IgD-negative memory B cell (primary cell): Measurements from ENCODE around the gene TIAM2. TPM values are rescaled to one million over a fixed set of nuclear protein-coding genes. Genes with fewer than 3 reads are reported as not detected.

Experiments used
- H3K27ac Mint-ChIP-seq, 3 donors: one replicate each; pipeline ENCODE4 v1.8.0; 2020 to 2022; ENCODE audit warnings: mild to moderate bottlenecking in 3 of 3, mixed read lengths in 3 of 3, moderate library complexity in 1 of 3
- H3K27me3 Mint-ChIP-seq: one replicate; pipeline ENCODE4 v1.8.0; 2021; ENCODE audit warnings: mixed read lengths
- H3K36me3 Mint-ChIP-seq: one replicate; pipeline ENCODE4 v1.8.0; 2020; ENCODE audit warnings: mild to moderate bottlenecking, mixed read lengths
- H3K4me1 Mint-ChIP-seq, 3 donors: one replicate each; pipeline ENCODE4 v1.8.0; 2020 to 2022; ENCODE audit warnings: mixed read lengths in 3 of 3, mild to moderate bottlenecking in 1 of 3
- H3K4me3 Mint-ChIP-seq, 4 donors: one replicate each; pipeline ENCODE4 v1.8.0; 2020 to 2022; ENCODE audit warnings: mild to moderate bottlenecking in 4 of 4, mixed read lengths in 4 of 4, moderate library complexity in 3 of 4
- H3K9me3 Mint-ChIP-seq, 3 donors: one replicate each; pipeline ENCODE4 v1.8.0; 2020 to 2021; ENCODE audit warnings: mixed read lengths in 3 of 3, mild to moderate bottlenecking in 1 of 3
- polyA plus RNA-seq: library from polyadenylated mRNA; unstranded; fragments of 300-500 nt; fragmentation: Illumina TruSeq; gene quantifications from one replicate; pipeline ENCODE4 v1.2.3, GENCODE V29; 2021

TIAM2 gene
- polyA plus RNA-seq, 1 donor from 2014 or later = 5.8 TPM

DNA sequence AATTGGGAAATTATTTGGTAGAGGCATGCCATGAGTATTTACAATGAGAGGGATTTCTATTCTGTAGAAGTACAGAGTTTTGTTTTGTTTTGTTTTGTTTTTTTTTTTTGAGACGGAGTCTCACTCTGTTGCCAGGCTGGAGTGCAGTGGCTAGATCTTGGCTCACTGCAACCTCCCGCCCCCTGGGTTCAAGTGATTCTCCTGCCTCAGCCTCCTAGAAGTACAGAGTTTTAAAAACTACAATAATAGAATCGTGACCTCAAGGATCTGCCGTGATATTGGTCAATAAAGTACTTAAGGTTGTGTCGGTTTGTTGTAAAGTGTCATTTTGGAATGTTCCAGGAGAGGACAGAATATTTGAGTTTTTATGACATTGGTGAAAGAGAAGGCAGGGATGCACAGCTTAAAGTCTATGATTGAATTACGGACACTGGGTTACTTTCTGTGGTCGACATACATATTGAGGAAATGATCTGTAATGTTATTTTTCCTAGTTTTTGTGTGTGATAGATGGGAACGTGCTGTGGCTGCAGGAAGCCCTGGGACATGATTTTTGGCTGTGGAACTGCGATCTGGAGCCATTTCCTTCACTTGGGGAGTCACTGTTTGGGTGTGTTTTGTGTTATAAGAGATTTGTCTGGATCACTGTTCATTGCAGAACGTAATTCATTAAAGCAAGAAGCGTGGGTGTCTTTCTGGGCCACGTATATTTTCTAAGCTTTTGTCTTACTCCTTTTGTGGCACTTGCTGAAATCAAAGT, 59.6 kb downstream of the TIAM2 start:
- H3K36me3 Mint-ChIP-seq = peaks cover 2% of the 10 kb centered on the region
- H3K4me3 Mint-ChIP-seq = no peak overlapping the region
- no peak overlapping the region for H3K27ac Mint-ChIP-seq
- H3K27me3 Mint-ChIP-seq = peaks cover 1% of the 10 kb centered on the region
- no peaks in the 10 kb centered on the region for H3K4me1 Mint-ChIP-seq
- no peaks in the 10 kb centered on the region for H3K9me3 Mint-ChIP-seq

GRCh38 chr6:155055729-155056128, 60.6 kb downstream of the TIAM2 start:
- Mint-ChIP-seq H3K4me3 (no peak overlapping the region), H3K27ac (peak overlapping the region in 1 of 3 donors; percentile 64), H3K4me1 (no peaks in the 10 kb centered on the region), H3K36me3 (peaks cover 2% of the 10 kb centered on the region), H3K27me3 (peaks cover 1% of the 10 kb centered on the region), H3K9me3 (no peaks in the 10 kb centered on the region)

DNA sequence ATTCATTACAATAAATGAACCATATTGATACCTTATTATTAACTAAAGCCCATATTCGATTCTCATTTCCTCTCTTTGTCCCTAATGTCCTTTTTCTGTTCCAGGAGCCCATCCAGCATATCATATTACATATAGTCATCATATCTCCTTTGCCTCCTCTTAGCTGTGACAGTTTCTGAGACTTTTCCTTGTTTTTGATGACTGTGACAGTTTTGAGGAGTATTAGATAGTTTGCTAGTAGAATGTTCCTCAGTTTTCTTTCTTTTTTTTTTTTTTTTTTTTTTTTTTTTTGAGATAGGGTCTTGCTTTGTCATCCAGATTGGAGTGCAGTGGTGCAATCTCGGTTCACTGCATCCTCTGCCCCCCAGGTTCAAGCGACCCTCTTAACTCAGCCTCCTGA, 61.6 kb downstream of the TIAM2 start:
- Mint-ChIP-seq H3K4me1 (no peaks in the 10 kb centered on the region), H3K9me3 (no peaks in the 10 kb centered on the region), H3K4me3 (no peak overlapping the region), H3K27ac (no peak overlapping the region), H3K36me3 (peaks cover 2% of the 10 kb centered on the region), H3K27me3 (peaks cover 1% of the 10 kb centered on the region)

DNA sequence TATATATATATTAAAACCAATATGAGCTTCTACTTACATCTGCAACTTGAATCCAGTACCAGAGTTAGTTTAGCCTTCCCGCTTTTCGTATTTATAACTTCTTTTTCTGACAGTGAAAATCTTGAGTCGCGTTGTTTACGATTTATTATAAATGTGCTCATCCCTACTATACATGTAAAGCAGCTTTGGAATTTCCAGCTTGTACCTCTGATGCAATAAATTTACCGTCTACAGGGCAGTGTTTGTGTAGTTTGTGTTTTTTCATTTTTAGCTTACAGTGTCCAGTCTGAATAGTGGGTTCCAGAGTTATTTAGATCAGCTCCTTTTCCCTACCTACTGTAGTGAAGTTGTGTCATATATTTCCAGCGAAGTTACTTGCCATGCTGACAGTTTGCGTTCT, 66.3 kb downstream of the TIAM2 start:
- H3K27me3 Mint-ChIP-seq = no peaks in the 10 kb centered on the region
- H3K4me3 Mint-ChIP-seq = no peak overlapping the region
- H3K9me3 Mint-ChIP-seq = no peaks in the 10 kb centered on the region
- H3K27ac Mint-ChIP-seq = no peak overlapping the region
- H3K36me3 Mint-ChIP-seq = no peaks in the 10 kb centered on the region
- peaks cover 0 to 5% (median 0%) of the 10 kb centered on the region in 3 donors for H3K4me1 Mint-ChIP-seq

- peaks cover 0 to 5% (median 0%) of the 10 kb centered on the region in 3 donors for H3K4me1 Mint-ChIP-seq
- no peaks in the 10 kb centered on the region for H3K36me3 Mint-ChIP-seq
- no peak overlapping the region for H3K27ac Mint-ChIP-seq
- H3K9me3 Mint-ChIP-seq = no peaks in the 10 kb centered on the region
- no peak overlapping the region for H3K4me3 Mint-ChIP-seq
- no peaks in the 10 kb centered on the region for H3K27me3 Mint-ChIP-seq
Observed at GRCh38 chr6:155062866-155063341, 67.8 kb downstream of the TIAM2 start.

- H3K4me1 Mint-ChIP-seq = peaks cover 0 to 7% (median 4%) of the 10 kb centered on the region in 3 donors
- H3K36me3 Mint-ChIP-seq = no peaks in the 10 kb centered on the region
- peak overlapping the region in 1 of 4 donors; percentile 37 for H3K4me3 Mint-ChIP-seq
- peaks cover 2% of the 10 kb centered on the region for H3K27me3 Mint-ChIP-seq
- no peaks in the 10 kb centered on the region for H3K9me3 Mint-ChIP-seq
- H3K27ac Mint-ChIP-seq = no peak overlapping the region
Observed at GRCh38 chr6:155064303-155064702, 69.2 kb downstream of the TIAM2 start.

- Mint-ChIP-seq H3K27me3 (peaks cover 5% of the 10 kb centered on the region), H3K36me3 (no peaks in the 10 kb centered on the region), H3K4me1 (peaks cover 0 to 7% (median 4%) of the 10 kb centered on the region in 3 donors), H3K4me3 (no peak overlapping the region), H3K9me3 (no peaks in the 10 kb centered on the region), H3K27ac (no peak overlapping the region)
Observed at GRCh38 chr6:155066361-155066760, 71.2 kb downstream of the TIAM2 start.

DNA sequence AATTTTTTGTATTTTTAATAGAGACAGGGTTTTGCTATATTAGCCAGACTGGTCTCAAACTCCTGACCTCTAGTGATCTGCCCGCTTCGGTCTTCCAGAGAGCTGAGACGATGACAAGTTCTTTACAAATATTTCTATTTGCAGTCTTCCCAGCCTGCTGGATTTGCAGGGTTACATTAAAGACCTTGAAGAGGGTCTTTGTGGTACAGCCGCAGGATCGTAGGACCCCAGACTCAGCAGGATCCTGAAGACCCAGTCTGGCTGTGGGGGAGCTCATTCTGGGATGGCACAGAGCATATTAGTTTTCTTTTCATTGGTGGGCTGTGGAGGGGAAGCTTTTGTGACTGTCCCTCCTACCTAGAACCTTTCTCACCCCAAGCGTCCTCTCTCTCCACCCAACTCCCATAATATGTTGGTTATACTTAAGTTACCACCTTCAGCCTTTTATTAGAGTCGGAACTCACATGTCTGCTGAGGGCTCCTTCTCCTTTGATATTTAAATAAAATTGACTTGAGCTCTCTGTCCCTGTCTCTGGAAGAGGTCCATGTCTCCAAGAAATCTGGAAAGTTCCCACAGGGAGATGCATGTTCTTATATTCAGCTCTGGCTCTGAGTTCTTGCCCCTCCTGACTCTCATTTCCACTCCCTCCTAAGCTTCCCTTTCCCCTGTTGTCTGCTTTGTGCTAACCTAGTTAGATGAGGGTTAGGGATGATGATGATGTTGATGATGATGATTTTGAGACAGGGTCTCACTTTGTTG, 72.0 kb downstream of the TIAM2 start:
- H3K4me1 Mint-ChIP-seq = peaks cover 0 to 7% (median 4%) of the 10 kb centered on the region in 3 donors
- peak overlapping the region in 1 of 3 donors; percentile 50 for H3K27ac Mint-ChIP-seq
- no peaks in the 10 kb centered on the region for H3K9me3 Mint-ChIP-seq

GRCh38 chr6:155067956-155068615, 73.0 kb downstream of the TIAM2 start:
- Mint-ChIP-seq H3K9me3 (no peaks in the 10 kb centered on the region), H3K27ac (no peak overlapping the region), H3K4me1 (peaks cover 0 to 7% (median 4%) of the 10 kb centered on the region in 3 donors), H3K36me3 (no peaks in the 10 kb centered on the region), H3K27me3 (peaks cover 5% of the 10 kb centered on the region), H3K4me3 (peak overlapping the region in 1 of 4 donors; percentile 11)

More for the DNA sequence above, 72.0 kb downstream of the TIAM2 start:
- H3K4me3 Mint-ChIP-seq = no peak overlapping the region
- H3K27me3 Mint-ChIP-seq = peaks cover 5% of the 10 kb centered on the region
- H3K36me3 Mint-ChIP-seq = no peaks in the 10 kb centered on the region

- Mint-ChIP-seq H3K27ac (no peak overlapping the region), H3K27me3 (peaks cover 5% of the 10 kb centered on the region), H3K36me3 (no peaks in the 10 kb centered on the region), H3K9me3 (no peaks in the 10 kb centered on the region), H3K4me3 (no peak overlapping the region), H3K4me1 (peaks cover 0 to 7% (median 4%) of the 10 kb centered on the region in 3 donors)
Observed at GRCh38 chr6:155069543-155069942, 74.4 kb downstream of the TIAM2 start.

DNA sequence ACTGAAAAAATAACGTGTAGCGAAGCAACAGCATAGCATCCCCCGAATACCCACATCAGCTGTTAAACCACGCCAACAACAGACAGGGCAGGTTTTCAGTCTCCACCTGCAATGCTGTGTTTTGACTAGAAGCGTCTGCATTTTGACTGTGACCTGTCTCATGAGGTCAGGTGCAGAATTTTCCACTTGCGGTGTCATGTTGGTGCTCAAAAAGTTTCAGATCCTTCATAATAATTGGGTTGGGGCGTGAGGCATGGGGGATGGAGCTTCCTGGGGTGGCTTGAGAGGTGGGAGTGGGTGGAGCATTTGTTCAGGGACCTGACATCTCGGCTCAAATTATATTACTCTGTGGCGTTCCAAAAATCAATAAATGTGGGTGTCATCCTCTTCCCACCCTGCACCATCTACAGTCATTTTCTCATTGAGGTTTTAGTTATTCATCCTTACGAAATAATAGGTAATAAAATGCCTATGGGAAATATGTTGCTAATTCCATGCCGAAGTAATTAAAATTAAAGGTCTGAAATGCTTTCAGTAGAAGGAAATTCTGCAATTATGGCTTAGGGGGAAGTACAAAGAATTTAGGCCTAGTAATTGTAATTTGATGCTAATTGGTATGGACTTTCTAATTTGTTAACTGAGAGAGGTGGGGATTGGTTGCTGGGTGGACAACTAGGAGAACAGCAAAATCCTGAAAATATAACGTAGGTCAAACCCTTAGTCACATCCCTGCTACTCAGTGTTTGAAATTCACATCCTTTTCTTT, 81.0 kb downstream of the TIAM2 start:
- no peak overlapping the region for H3K4me3 Mint-ChIP-seq
- peaks cover 11 to 12% (median 11%) of the 10 kb centered on the region in 3 donors for H3K4me1 Mint-ChIP-seq

GRCh38 chr6:155077331-155077730, 82.2 kb downstream of the TIAM2 start:
- H3K27ac Mint-ChIP-seq = no peak overlapping the region
- H3K4me1 Mint-ChIP-seq = peaks cover 11 to 12% (median 11%) of the 10 kb centered on the region in 3 donors
- no peaks in the 10 kb centered on the region for H3K27me3 Mint-ChIP-seq
- peaks cover 1% of the 10 kb centered on the region for H3K36me3 Mint-ChIP-seq
- no peak overlapping the region for H3K4me3 Mint-ChIP-seq
- H3K9me3 Mint-ChIP-seq = no peaks in the 10 kb centered on the region

More for the DNA sequence above, 81.0 kb downstream of the TIAM2 start:
- Mint-ChIP-seq H3K27ac (peak overlapping the region in 1 of 3 donors; percentile 11), H3K36me3 (peaks cover 1% of the 10 kb centered on the region), H3K27me3 (no peaks in the 10 kb centered on the region), H3K9me3 (no peaks in the 10 kb centered on the region)

DNA sequence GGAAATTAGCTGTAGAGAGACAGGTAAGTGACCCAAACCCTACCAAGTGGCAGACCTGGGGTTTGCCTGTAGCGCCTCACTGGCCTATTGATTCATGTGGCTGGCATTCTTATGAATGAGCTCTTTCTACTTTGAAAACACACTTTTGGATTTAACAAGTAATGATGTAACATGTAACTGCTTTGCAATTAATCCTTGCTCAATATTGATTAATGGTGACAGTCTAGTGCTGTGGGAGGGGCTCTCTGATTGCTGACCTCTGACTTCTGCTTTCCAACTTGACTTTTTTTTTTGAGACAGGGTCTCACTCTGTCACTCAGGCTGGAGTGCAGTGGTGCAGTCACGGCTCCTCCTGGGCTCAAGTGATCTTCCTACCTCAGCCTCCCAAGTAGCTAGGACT, 82.7 kb downstream of the TIAM2 start:
- Mint-ChIP-seq H3K4me3 (no peak overlapping the region), H3K27me3 (peaks cover 3% of the 10 kb centered on the region), H3K36me3 (peaks cover 1% of the 10 kb centered on the region), H3K27ac (no peak overlapping the region), H3K4me1 (peaks cover 11 to 12% (median 11%) of the 10 kb centered on the region in 3 donors), H3K9me3 (no peaks in the 10 kb centered on the region)

GRCh38 chr6:155078331-155078745, 83.2 kb downstream of the TIAM2 start:
- H3K27ac Mint-ChIP-seq = no peak overlapping the region
- peaks cover 4% of the 10 kb centered on the region for H3K27me3 Mint-ChIP-seq
- H3K4me1 Mint-ChIP-seq = peaks cover 11 to 12% (median 11%) of the 10 kb centered on the region in 3 donors
- no peaks in the 10 kb centered on the region for H3K9me3 Mint-ChIP-seq
- H3K36me3 Mint-ChIP-seq = peaks cover 1% of the 10 kb centered on the region
- peak overlapping the region in 1 of 4 donors; percentile 28 for H3K4me3 Mint-ChIP-seq
